ENCODE measurements around the gene CAPN12.

The CAPN12 gene

DNA sequence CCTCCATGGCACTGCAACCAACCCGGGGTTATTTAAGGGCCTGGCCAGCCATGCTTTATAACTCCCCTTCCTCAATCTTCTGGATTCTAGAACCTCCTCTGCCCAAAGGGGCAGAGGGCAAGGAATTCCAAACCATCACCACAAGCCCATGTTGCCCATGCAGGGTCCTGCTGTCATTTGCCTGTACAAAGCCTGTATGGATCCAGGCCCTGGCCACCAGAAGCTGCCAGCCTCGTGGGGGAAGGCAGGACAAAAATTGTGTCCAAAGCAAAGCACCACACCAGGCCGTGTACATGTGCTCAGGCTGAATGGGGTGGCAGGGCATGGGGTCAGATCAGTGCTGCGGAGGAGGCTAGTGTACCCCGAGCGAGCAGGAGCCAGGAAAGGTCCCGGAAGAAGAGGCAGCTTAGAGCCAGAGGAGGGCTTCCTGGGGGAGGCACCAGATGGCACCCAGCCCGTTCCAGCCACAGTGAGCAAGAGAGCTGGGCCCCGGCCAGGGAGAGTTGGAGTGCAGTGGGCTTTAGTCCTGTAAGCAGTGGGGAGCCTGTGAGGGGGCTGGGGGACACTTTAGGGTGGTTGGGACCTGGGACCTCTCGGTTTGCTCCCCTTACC, 35.8 kb downstream of the CAPN12 start:
- no peak for DNase-seq

GRCh38 chr19:38707512-38708114, 36.7 kb downstream of the CAPN12 start:
- DNase-seq = no peak

DNA sequence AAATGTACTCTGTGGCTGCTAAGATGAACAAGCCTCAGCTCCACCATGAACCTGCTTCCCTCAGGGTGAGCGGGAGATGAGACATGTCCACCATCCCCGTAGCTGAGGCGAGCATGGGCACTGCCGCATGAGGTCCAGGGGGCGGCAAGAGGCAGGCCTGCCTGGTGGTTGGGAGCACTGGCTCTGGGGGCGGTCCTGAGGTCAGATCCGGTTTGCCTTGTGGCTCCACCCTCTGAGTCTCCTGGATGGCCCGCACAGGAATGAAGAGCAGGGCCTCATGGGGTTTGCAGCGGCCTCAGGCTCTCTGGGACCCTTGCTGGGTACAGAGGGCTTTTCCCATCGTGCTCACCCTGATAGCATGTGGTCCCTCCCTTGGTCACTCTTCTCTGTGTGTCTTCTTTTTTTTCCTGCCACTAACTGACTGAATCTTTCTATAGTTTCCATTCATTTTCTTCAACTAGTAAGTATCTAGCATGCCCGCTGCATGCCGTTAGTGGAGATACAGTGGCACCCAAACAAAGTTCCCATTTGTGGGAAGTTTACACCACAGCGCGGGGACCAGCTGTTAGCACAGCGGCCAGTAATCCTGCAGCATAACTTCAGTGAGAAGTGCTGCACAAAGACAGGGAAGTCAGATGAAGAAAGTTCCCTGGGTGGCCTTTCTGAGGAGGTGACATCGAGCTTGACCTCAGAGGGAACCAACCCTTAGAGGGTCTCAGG, 37.3 kb downstream of the CAPN12 start:
- no peak for DNase-seq

GRCh38 chr19:38705197-38706019, 38.9 kb downstream of the CAPN12 start:
- DNase-seq = no peak

DNA sequence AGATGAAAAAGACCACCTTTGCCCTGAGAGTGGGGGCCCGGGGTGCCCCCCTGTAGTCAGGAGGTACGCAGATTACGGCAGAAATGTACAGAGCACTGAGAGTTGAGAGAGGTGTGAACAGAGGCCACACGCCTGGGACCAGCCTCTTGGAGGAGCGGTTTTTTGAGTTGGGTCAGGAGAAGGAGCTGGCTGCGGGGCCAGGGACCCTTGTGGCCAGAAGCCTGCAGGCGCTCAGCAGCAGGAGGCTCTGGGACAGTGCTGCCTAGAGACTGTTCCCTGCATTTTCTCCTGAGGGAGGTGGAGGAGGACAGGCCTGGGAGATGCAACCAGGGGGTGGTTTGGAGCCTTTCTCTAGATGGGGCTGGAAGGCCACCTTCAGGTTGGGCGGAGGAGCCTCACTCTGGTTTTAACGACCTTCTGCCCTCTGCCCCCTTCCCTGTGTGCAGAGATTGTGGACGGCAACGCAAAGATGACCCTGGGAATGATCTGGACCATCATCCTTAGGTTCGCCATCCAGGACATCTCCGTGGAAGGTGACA, 39.7 kb downstream of the CAPN12 start:
- DNase-seq = no peak

- no peak for DNase-seq
Observed at GRCh38 chr19:38703509-38703908, 40.8 kb downstream of the CAPN12 start.

DNA sequence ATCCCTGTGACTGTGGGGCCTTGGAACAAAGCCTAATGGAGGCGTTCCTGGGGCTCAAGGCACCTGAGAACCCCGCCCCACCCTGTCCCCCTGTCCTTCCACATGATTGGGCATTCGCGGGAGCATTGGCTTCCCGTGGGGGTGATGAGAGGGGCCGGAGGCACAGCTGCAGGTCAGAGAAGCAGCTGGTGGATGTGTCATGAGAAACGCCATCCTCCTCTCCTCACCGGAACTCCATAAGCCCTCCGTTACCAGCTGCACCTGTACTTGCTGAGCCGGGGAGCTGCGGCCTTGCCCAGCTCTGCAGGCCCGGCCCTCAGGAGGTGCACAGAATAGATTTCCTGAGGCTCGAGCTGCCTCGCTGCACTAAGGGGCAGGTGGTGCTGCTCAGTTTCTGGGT, 42.0 kb downstream of the CAPN12 start:
- DNase-seq = no peak

GRCh38 chr19:38701455-38702063, 42.7 kb downstream of the CAPN12 start:
- no peak for DNase-seq

DNA sequence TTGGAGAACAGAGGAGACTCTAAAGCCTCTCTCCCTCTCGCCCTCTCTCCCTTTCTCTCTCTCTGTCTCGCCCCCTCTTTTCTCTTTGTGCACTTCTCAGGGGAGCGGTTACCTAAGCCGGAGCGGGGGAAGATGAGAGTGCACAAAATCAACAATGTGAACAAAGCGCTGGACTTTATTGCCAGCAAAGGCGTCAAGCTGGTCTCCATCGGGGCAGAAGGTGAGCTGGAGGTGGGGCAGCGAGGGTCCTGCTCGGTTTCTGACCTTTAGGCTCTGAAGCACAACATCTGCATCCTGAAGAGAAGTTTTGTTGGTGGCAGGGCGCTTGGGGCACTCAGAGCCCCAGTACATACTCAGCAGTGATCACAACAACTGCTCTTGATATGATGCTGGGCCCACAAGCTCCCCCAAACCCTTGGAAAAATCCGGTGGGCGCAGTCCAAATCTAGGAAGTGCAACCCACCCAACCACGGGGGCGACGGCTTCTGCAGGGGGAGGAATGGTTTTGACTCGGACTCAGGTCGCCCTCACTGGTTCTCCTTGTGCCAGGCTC, 43.3 kb downstream of the CAPN12 start:
- no peak for DNase-seq

GRCh38 chr19:38700350-38700901, 43.8 kb downstream of the CAPN12 start:
- DNase-seq = no peak

DNA sequence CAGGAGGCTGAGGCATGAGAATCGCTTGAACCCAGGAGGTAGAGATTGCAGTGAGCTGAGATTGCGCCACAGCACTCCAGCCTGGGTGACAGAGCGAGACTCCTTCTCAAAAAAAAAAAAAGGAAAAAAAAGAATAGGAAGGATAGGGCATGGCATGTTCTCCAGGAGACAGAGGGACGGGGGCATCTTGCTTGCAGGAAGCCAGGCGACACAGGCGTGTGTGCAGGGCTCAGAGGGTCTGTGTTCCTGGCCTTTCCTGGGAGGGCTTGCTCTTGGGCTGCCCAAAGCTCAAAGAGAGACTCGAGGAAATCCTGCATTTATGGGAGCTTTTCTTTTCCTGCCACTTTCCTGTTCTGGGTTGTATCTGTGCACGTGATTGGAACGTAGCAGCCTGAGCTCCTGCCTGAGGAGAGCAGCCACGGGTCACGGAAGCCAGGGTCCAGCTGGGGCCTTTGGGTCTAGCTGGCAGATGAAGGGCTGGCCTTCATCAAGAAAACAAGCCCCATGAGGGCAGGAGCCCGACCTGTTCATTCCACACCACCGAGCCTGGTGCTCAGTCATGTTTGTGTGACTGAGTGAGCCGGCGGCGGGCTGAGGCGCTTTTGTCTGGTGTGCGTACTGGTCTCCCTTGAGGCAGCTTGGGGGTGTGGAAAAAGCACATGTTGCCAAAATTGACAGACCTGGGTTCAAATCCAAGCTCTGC, 44.5 kb downstream of the CAPN12 start:
- no peak for DNase-seq

DNA sequence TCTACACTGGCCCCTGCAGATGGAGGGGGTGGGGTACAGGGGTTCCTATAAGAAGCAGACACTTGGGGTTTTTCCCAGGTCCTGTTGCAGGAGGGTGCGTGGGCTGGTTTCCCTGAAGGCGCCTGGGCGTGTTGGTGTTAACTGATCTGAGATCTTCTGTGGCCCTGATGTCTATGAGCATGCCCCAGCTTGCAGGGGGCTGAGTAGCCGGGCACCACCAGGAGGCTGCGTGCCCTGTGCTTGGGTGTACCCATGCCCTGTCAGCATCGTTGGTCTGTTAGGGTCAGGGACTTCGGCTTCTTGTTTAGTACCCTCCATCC, 45.3 kb downstream of the CAPN12 start:
- no peak for DNase-seq

GRCh38 chr19:38698225-38699026, 45.8 kb downstream of the CAPN12 start:
- DNase-seq = no peak

DNA sequence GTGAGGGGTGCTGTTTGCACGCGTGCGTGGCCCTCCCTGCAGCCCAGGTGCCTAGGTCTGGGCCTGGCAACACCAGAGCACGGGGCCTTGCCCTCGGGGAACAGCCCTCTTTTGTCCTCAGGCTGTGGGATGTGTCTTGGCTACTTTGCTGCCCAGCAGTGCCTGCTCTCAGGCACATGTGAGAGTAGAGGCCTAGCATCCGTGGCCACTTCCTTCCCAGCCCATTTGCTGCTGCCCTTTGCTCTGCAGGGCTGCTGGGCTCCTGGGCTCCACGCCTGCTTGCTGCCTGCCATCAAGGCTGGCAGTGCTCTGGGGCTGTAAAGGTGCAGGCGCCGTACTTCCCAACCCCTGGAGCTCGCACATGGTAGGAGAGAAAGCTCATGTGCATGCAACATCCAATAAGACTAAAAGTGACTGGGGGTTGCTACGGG, 46.6 kb downstream of the CAPN12 start:
- no peak for DNase-seq

GRCh38 chr19:38697197-38697596, 47.1 kb downstream of the CAPN12 start:
- DNase-seq = no peak

- DNase-seq = no peak
Observed at GRCh38 chr19:38696729-38697055, 47.6 kb downstream of the CAPN12 start.

DNA sequence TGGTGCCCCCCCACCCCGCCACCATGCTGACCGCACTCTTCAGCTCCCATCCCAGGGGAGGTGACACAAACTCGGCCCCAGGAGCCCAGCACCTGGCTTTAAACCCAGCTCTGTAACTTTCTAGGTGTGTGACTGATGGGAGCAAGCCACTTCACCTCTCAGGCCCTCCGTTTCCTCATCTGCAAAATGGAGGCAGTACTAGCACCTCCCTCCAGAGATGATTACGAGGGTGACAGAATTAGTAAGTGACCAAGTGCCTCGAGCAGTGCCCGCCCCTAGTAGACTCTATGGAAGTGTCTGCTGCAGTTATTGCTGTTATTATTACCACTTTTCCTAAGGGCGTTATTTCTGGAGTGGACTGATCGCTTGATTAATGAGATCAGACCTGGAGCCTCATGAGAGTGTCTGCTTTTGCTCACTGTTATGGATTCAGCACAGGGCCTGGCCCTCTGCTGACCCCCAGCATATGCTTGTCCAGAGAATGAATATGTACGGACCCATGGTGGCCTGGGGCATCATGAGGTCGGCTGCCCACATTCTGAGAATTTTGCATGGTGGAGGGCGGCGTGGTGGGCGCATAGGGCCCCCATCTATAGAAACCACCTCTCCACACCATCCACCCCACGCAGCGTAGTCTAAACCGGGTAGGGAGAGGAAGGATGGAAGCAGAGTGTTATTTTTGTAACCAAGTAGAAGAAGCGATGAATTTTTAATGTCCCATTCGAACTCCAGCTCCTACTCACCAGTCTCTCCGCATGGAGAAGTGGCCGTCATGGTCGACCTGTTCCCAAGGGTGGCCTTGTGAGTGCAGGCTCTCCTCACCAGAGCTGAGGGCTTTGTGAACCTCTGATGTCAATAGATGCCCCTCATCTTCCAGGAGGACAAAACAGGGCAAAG, 48.2 kb downstream of the CAPN12 start:
- no peak for DNase-seq

- DNase-seq = peak; percentile 65
Observed at GRCh38 chr19:38695317-38695683, 49.0 kb downstream of the CAPN12 start.

- no peak for DNase-seq
Observed at GRCh38 chr19:38693380-38694223, 50.7 kb downstream of the CAPN12 start.
